Stimulated activated CD4-positive, alpha-beta T cell treated with anti-CD3 and anti-CD28 coated beads, Interleukin-4, amount 100 ng/mL, for 4 hours (primary cell): Measurements from ENCODE around the gene UBALD2.
"Not testable (repeated sequence)": the region's sequence is repeated elsewhere in the genome, so short reads cannot be mapped to it uniquely, and the experiment has no call there.

Source experiments
- DNase-seq, 2 experiments: peaks; one replicate each; pipeline ENCODE4 v3.0.0-alpha.2; 2020

The UBALD2 gene

GRCh38 chr17:76278268-76278908, 13.2 kb downstream of the UBALD2 start:
- DNase-seq = no peak

- peak; percentile 77 to 89 for DNase-seq
Observed at GRCh38 chr17:76278952-76279741, 14.0 kb downstream of the UBALD2 start.

GRCh38 chr17:76279742-76280287, 14.7 kb downstream of the UBALD2 start:
- no peak for DNase-seq

GRCh38 chr17:76280650-76281049, 15.5 kb downstream of the UBALD2 start:
- no peak for DNase-seq

- DNase-seq = no peak
Observed at GRCh38 chr17:76281573-76282371, 16.6 kb downstream of the UBALD2 start.

GRCh38 chr17:76292567-76292966, 27.4 kb downstream of the UBALD2 start:
- no peak for DNase-seq

- DNase-seq = no peak
Observed at GRCh38 chr17:76293106-76293505, 28.0 kb downstream of the UBALD2 start.

- DNase-seq = no peak
Observed at GRCh38 chr17:76296186-76296585, 31.0 kb downstream of the UBALD2 start.

- DNase-seq = no peak
Observed at GRCh38 chr17:76296889-76297288, 31.7 kb downstream of the UBALD2 start.

- DNase-seq = no peak
Observed at GRCh38 chr17:76297436-76297835, 32.3 kb downstream of the UBALD2 start.

- no peak for DNase-seq
Observed at GRCh38 chr17:76304226-76305134, 39.3 kb downstream of the UBALD2 start.

- DNase-seq = not testable (repeated sequence)
Observed at GRCh38 chr17:76305135-76305454, 39.9 kb downstream of the UBALD2 start.

- no peak for DNase-seq
Observed at GRCh38 chr17:76307299-76307965, 42.3 kb downstream of the UBALD2 start.

GRCh38 chr17:76307966-76308338, 42.8 kb downstream of the UBALD2 start, which contains the start of gene QRICH2:
TSS of gene QRICH2 (minus strand) at chr17:76308276. CDS start at chr17:76307998, 278 bp downstream.
- DNase-seq = no peak

- no peak for DNase-seq
Observed at GRCh38 chr17:76309461-76309860, 44.3 kb downstream of the UBALD2 start.

GRCh38 chr17:76312735-76313134, 47.6 kb downstream of the UBALD2 start:
- no peak for DNase-seq

- no peak for DNase-seq
Observed at GRCh38 chr17:76314392-76315227, 49.5 kb downstream of the UBALD2 start.

- DNase-seq = no peak
Observed at GRCh38 chr17:76317535-76317934, 52.4 kb downstream of the UBALD2 start.

GRCh38 chr17:76318586-76318985, 53.4 kb downstream of the UBALD2 start:
- no peak for DNase-seq
